Upper lobe of right lung (tissue), 1 donor: ENCODE results near the gene LMAN1. TPM values are rescaled to one million over a fixed set of nuclear protein-coding genes. Genes with fewer than 3 reads are reported as not detected.

ENCODE experiments used
- ATAC-seq: fragments of 200-7000 bp; cut with Tn5 transposase; one replicate; pipeline ENCODE4 v1.9.1; 2020; ENCODE audit warnings: mild to moderate bottlenecking, moderate library complexity
- DNase-seq: peaks from one replicate; pipeline ENCODE4 v3.0.0-alpha.2; 2020
- H3K27ac ChIP-seq: fragments of 200-600 bp; one replicate; pipeline ENCODE4 v1.8.0; 2022
- H3K27me3 ChIP-seq: fragments of 200-600 bp; one replicate; pipeline ENCODE4 v1.8.0; 2022; ENCODE audit warnings: mild to moderate bottlenecking
- H3K36me3 ChIP-seq: fragments of 200-600 bp; one replicate; pipeline ENCODE4 v1.8.0; 2022
- H3K4me1 ChIP-seq: fragments of 200-600 bp; one replicate; pipeline ENCODE4 v1.8.0; 2022
- H3K4me3 ChIP-seq: fragments of 200-600 bp; one replicate; pipeline ENCODE4 v1.8.0; 2022; ENCODE audit warnings: mild to moderate bottlenecking
- H3K9me3 ChIP-seq: fragments of 200-600 bp; one replicate; pipeline ENCODE4 v1.8.0; 2022
- CTCF ChIP-seq: fragments of 200-600 bp; IDR thresholded peaks from one replicate; pipeline ENCODE4 v1.8.0; 2022; ENCODE audit warnings: antibody characterized with exemption
- intact Hi-C: fragments of 100-400 bp; cut with DNase I; formaldehyde crosslinking; loops from one replicate; pipeline ENCODE4 v1.11.0; 2022
- total RNA-seq: library from RNA; stranded (reverse); fragmentation: NEBNext Ultra II Directional; extraction: Animal tissue kit (Norgen Biotek cat#: 25700); gene quantifications from one replicate; pipeline ENCODE4 v1.2.1, GENCODE V29; 2021
- donor health status: DM: no; HTN: yes; CAD: no; lungs with severe emphysema.

The LMAN1 gene
- total RNA-seq, 1 donor from 2014 or later: 63.1 TPM

DNA sequence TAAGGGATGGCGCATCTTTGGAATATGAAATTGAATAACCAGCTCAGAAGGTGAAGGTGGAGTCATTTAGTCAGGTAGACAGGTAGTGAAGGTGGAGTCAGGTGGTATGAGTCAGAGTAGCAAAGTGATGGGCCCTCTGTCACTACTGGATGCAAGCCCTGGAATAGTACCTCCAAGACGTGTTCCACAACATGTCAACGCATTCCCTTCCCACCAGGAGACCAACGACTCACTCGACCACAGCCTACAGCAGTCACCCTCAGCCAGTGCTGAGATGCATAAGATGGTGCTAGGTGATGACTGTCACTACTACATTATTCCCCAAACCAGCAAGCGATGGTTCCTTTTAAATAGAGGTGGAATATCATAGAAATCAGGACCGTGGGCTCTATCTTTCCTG, 47.4 kb downstream of the LMAN1 start:
- no peak for ATAC-seq
- Histone ChIP-seq H3K9me3 (no peaks in the 10 kb centered on the region), H3K27ac (no peak overlapping the region), H3K27me3 (peaks cover 27% of the 10 kb centered on the region), H3K4me3 (no peak overlapping the region), H3K36me3 (no peaks in the 10 kb centered on the region), H3K4me1 (peaks cover 9% of the 10 kb centered on the region)
- no peak for DNase-seq
- TF ChIP-seq CTCF: no peak
- intact Hi-C loops: no loop called here

DNA sequence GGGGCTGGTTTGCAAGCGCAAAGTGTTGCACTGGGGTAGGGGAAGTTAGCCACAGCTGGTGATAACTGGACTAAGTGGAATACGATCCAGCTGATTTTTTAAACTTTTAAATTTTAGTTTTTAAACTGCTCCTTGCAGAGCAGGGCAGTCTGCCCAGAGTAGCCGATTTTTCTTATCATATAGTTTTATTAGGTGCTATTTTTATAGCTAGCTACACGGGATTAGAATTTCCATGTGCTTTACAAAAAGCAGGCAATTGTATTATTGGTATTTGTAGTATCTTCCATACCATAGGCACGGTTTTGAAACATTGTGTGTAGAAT, 50.2 kb downstream of the LMAN1 start:
- ATAC-seq (no peak), DNase-seq (no peak)
- Histone ChIP-seq H3K27ac (no peak overlapping the region), H3K27me3 (peaks cover 28% of the 10 kb centered on the region), H3K4me3 (peak overlapping the region; percentile 30), H3K4me1 (peaks cover 9% of the 10 kb centered on the region), H3K36me3 (no peaks in the 10 kb centered on the region), H3K9me3 (no peaks in the 10 kb centered on the region)
- intact Hi-C loops: loop anchor here (10.0 kb wide), 1 partner anchor 96 kb away; no protein-coding TSS in a partner anchor
- no peak for TF ChIP-seq CTCF

DNA sequence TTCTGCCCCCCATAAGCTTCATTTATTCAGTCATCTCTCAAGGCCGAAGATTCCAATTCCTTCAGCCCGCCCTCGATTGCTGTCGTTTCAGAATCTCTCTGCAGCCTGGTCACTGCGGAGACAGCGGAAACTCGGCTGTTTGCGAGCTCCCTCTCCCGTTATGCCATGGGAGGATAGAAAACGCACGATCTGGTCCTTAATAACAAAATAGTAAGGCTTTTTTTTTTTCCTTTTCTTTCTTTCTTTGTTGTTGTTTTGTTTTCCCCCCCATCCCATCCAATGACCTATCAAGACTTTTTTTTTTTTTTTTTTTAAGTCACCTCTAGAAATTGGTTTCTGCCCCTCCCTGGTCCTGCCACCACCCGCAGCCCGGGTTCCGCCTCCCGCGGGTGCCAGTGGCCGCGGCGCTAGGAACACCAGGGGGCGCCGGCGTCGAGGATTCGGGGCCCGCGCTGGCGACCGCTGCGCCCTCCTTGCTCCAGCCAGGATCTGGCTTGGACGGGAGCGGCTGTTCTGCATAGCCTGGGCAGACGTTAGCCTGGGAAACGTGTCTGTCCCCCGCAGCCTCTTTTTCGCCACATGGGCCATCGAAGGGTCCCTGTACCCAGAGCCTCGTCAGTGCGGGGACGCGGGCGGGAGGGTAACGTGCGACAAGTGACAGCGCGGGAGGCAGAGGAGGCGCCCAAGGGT, 50.7 kb downstream of the LMAN1 start:
- Histone ChIP-seq H3K36me3 (no peaks in the 10 kb centered on the region), H3K27me3 (peaks cover 28% of the 10 kb centered on the region), H3K4me1 (peaks cover 9% of the 10 kb centered on the region), H3K27ac (no peak overlapping the region), H3K9me3 (no peaks in the 10 kb centered on the region), H3K4me3 (peak overlapping the region; percentile 30)
- peak; percentile 98 for ATAC-seq
- peak; percentile 88 for DNase-seq
- TF ChIP-seq CTCF: peak; percentile 84
- intact Hi-C loops: loop anchor here (10.0 kb wide), 1 partner anchor 96 kb away; no protein-coding TSS in a partner anchor

DNA sequence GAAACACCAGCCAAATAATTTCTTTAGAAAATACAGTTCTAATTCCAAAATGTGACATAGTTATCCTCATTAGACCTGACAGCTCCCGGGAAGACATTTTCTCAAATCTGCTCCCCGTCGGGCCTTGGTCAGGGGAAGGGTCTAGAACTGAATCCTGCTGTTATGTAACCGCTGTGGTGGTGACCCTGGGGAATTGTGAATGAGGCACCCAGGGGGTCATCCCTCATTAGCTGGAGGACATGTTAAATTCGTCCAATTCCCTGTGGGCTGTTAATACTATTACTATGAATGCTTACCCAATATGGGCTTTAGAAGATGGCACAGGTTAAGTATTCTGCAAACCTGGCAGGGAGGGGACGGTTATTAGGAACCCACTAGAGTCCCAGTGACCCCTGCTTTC, 52.4 kb downstream of the LMAN1 start:
- TF ChIP-seq CTCF: no peak
- DNase-seq (no peak), ATAC-seq (no peak)
- Histone ChIP-seq H3K36me3 (no peaks in the 10 kb centered on the region), H3K4me3 (no peak overlapping the region), H3K4me1 (peaks cover 9% of the 10 kb centered on the region), H3K27me3 (peaks cover 28% of the 10 kb centered on the region), H3K9me3 (no peaks in the 10 kb centered on the region), H3K27ac (no peak overlapping the region)
- intact Hi-C loops: loop anchor here (10.0 kb wide), 1 partner anchor 98 kb away; no protein-coding TSS in a partner anchor

DNA sequence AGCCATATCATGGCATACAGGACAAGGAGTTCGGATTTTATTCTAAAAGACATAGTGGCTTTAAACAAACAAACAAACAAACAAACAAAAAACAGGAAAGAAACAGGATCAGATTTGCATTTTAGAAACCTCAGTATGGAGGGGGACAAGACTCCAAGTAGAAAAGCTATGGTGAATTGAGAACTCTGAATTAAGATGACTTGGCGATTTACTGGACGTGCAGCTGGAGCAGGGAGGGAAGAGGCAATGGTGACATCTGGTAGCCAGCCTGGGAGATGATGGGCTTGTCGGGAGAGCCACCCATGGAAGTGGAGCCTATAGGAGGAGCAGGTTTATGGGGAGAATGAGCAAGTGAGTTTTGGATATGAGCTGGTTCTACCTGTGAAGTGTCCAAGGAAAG, 53.8 kb downstream of the LMAN1 start:
- no peak for ATAC-seq
- intact Hi-C loops: loop anchor here (10.0 kb wide), 1 partner anchor 100 kb away; no protein-coding TSS in a partner anchor
- Histone ChIP-seq H3K4me1 (peaks cover 9% of the 10 kb centered on the region), H3K27me3 (peaks cover 28% of the 10 kb centered on the region), H3K9me3 (no peaks in the 10 kb centered on the region), H3K27ac (no peak overlapping the region), H3K36me3 (no peaks in the 10 kb centered on the region), H3K4me3 (no peak overlapping the region)
- no peak for TF ChIP-seq CTCF
- no peak for DNase-seq
